KOPT-K1 (cell line): Measurements from ENCODE around the gene NUTM1.

Experiments
- H3K27ac ChIP-seq: fragments of 200-600 bp; sonication (generic); 2 replicates; pipeline ENCODE4 v1.5.1; 2016; ENCODE audit warnings: antibody characterized with exemption, mild to moderate bottlenecking, low read depth, low read length; ENCODE audit not compliant: poor library complexity, severe bottlenecking
- H3K36me3 ChIP-seq: fragments of 200-600 bp; sonication (generic); 2 replicates; pipeline ENCODE4 v1.5.1; 2017; ENCODE audit warnings: antibody characterized with exemption, mild to moderate bottlenecking, low read length, moderate library complexity; ENCODE audit not compliant: insufficient read depth
- H3K9me3 ChIP-seq: fragments of 200-600 bp; sonication (generic); 2 replicates; pipeline ENCODE4 v1.5.1; 2017; ENCODE audit warnings: antibody characterized with exemption, low read length, mild to moderate bottlenecking; ENCODE audit not compliant: insufficient read depth, poor library complexity, severe bottlenecking

Gene NUTM1, protein sequence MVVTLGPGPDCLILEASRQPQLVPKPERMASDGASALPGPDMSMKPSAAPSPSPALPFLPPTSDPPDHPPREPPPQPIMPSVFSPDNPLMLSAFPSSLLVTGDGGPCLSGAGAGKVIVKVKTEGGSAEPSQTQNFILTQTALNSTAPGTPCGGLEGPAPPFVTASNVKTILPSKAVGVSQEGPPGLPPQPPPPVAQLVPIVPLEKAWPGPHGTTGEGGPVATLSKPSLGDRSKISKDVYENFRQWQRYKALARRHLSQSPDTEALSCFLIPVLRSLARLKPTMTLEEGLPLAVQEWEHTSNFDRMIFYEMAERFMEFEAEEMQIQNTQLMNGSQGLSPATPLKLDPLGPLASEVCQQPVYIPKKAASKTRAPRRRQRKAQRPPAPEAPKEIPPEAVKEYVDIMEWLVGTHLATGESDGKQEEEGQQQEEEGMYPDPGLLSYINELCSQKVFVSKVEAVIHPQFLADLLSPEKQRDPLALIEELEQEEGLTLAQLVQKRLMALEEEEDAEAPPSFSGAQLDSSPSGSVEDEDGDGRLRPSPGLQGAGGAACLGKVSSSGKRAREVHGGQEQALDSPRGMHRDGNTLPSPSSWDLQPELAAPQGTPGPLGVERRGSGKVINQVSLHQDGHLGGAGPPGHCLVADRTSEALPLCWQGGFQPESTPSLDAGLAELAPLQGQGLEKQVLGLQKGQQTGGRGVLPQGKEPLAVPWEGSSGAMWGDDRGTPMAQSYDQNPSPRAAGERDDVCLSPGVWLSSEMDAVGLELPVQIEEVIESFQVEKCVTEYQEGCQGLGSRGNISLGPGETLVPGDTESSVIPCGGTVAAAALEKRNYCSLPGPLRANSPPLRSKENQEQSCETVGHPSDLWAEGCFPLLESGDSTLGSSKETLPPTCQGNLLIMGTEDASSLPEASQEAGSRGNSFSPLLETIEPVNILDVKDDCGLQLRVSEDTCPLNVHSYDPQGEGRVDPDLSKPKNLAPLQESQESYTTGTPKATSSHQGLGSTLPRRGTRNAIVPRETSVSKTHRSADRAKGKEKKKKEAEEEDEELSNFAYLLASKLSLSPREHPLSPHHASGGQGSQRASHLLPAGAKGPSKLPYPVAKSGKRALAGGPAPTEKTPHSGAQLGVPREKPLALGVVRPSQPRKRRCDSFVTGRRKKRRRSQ

GRCh38 chr15:34342737-34343575, at the start of gene NUTM1, which contains the start of gene NOP10:
Gene NUTM1 (plus strand): TSS chr15:34343315. CDS start chr15:34343697, 382 bp downstream.
Gene NOP10 (minus strand): TSS chr15:34343136. CDS start chr15:34343073, 63 bp downstream.
- H3K9me3 ChIP-seq: no peaks in the 10 kb centered on the region
- peaks cover 36% of the 10 kb centered on the region for H3K36me3 ChIP-seq
- peak within 1 kb of the TSS; percentile 81 for H3K27ac ChIP-seq

- H3K36me3 ChIP-seq: peaks cover 32% of the 10 kb centered on the region; the same call in 1 of the 2 replicates
- no peak overlapping the region for H3K27ac ChIP-seq
- no peaks in the 10 kb centered on the region for H3K9me3 ChIP-seq
Measured at GRCh38 chr15:34297059-34297458, 46.1 kb upstream of the NUTM1 start.

- H3K36me3 ChIP-seq: peaks cover 15% of the 10 kb centered on the region; the same call in 1 of the 2 replicates
- H3K27ac ChIP-seq: no peak overlapping the region
- no peaks in the 10 kb centered on the region for H3K9me3 ChIP-seq
Measured at GRCh38 chr15:34301058-34301457, 42.1 kb upstream of the NUTM1 start.

GRCh38 chr15:34304613-34305012, 38.5 kb upstream of the NUTM1 start:
- Histone ChIP-seq H3K27ac (no peak overlapping the region), H3K9me3 (no peaks in the 10 kb centered on the region), H3K36me3 (peaks cover 4% of the 10 kb centered on the region; the same call in 1 of the 2 replicates)

DNA sequence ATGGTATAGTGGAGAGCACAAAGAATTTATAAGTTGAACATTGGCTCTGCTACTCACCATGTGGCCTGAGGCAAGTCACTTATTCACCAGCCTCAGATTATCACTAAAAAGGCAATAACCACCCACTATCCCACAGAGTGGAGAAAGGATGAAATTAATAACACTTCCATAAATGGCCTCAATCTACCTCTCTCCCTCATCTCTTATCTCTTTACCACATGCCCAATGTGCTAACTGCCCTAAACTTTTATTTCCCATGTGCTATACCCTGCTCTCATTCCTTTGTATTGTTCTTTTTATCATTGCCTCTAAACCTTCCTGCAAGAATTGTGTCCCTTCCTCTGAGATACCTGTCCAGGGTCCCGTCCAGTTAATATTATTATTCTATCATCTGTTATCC, 31.6 kb upstream of the NUTM1 start:
- no peak overlapping the region for H3K27ac ChIP-seq
- H3K9me3 ChIP-seq: no peaks in the 10 kb centered on the region
- H3K36me3 ChIP-seq: peaks cover 18% of the 10 kb centered on the region

- Histone ChIP-seq H3K36me3 (peaks cover 18% of the 10 kb centered on the region), H3K27ac (peak overlapping the region; percentile 29), H3K9me3 (no peaks in the 10 kb centered on the region)
Measured at GRCh38 chr15:34314491-34315490, 28.3 kb upstream of the NUTM1 start.

GRCh38 chr15:34318277-34319079, 24.6 kb upstream of the NUTM1 start:
- no peaks in the 10 kb centered on the region for H3K9me3 ChIP-seq
- H3K27ac ChIP-seq: peak overlapping the region; percentile 68
- H3K36me3 ChIP-seq: peaks cover 10% of the 10 kb centered on the region

GRCh38 chr15:34323217-34323616, 19.9 kb upstream of the NUTM1 start:
- Histone ChIP-seq H3K9me3 (no peaks in the 10 kb centered on the region), H3K36me3 (no peaks in the 10 kb centered on the region), H3K27ac (no peak overlapping the region)

- no peaks in the 10 kb centered on the region for H3K9me3 ChIP-seq
- H3K36me3 ChIP-seq: no peaks in the 10 kb centered on the region
- no peak overlapping the region for H3K27ac ChIP-seq
Measured at GRCh38 chr15:34324933-34325332, 18.2 kb upstream of the NUTM1 start.

DNA sequence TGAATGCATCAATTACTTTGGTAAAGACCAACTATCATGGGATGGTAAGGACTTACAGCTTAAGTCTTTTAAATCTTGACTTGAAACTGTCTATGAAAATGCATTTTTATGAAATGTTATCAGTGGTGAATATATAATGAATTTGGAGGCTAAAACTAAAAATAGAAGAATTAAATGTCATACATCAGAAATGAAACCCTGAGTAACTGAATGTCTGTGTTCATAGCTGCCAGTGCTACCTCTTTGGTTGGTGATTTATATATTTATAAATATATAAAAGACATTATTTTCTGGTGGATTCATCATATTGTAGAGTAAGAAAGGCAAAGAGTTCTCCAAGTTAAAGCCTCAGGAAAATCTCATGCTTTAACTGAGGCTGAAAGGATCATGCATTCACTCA, 17.7 kb upstream of the NUTM1 start:
- Histone ChIP-seq H3K36me3 (no peaks in the 10 kb centered on the region), H3K9me3 (no peaks in the 10 kb centered on the region), H3K27ac (no peak overlapping the region)

GRCh38 chr15:34327906-34328305, 15.2 kb upstream of the NUTM1 start:
- H3K27ac ChIP-seq: peak overlapping the region; percentile 95
- H3K9me3 ChIP-seq: no peaks in the 10 kb centered on the region
- no peaks in the 10 kb centered on the region for H3K36me3 ChIP-seq

- Histone ChIP-seq H3K27ac (peak overlapping the region; percentile 95), H3K36me3 (no peaks in the 10 kb centered on the region), H3K9me3 (no peaks in the 10 kb centered on the region)
Measured at GRCh38 chr15:34329006-34329405, 14.1 kb upstream of the NUTM1 start.

DNA sequence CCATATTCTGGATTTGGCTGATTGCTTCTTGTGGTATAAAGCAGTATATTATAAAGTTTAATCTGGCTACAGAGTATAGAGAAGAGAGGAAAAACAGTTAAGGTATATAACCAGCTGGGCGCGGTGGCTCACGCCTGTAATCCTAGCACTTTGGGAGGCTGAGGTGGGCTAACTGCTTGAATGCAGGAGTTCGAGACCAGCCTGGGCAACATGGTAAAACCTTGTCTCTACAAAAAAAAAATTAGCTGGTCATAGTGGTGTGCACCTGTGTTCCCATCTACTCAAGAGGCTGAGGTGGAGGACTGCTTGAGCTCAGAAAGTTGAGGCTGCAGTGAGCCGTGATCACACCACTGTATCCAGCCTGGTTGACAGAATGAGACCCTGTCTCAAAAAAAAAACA, 12.8 kb upstream of the NUTM1 start:
- Histone ChIP-seq H3K27ac (peak overlapping the region; percentile 95), H3K9me3 (no peaks in the 10 kb centered on the region), H3K36me3 (no peaks in the 10 kb centered on the region)
